Thyroid gland (tissue), 4 donors: ENCODE data around the gene GPANK1.

Source experiments
- POLR2A ChIP-seq, 2 donors: fragments of 450-650 bp; IDR thresholded peaks; one replicate each; pipeline ENCODE4 v1.6.1; 2017; ENCODE audit warnings: antibody characterized with exemption in 2 of 2, mild to moderate bottlenecking in 2 of 2, moderate library complexity in 1 of 2
- TF ChIP-seq, protein P1 (sequence below), 6 experiments: fragments of 200-600 bp in 3 of 6; fragments of 450-650 bp in 3 of 6; sonication (generic) in 3 of 6; IDR thresholded peaks; one replicate each; pipeline ENCODE4 v1.5.1; 2016 to 2019; ENCODE audit warnings: antibody characterized with exemption in 6 of 6, mild to moderate bottlenecking in 2 of 6, inconsistent platforms in 1 of 6, moderate library complexity in 1 of 6

DNA sequence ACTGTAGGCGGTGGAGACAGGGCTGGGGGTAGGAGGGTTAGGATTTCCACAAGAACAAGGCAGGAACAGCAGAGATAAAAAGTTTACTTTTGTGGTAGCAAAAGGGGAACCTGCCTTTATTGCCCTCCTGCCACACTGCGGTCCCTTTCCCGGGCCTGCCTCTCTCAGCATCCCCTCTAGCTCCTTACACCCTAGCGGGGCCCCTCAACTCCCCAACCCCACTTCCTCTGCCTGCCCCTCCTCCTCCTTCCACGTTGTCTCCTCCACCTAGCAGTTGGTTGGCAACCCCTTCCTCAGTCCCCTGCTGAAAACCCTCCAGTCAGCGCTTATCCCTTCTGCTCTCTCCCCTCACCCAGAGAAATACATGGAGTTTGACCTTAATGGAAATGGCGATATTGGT is 49.0 kb downstream of the GPANK1 start:
- TF ChIP-seq, protein P1, sequence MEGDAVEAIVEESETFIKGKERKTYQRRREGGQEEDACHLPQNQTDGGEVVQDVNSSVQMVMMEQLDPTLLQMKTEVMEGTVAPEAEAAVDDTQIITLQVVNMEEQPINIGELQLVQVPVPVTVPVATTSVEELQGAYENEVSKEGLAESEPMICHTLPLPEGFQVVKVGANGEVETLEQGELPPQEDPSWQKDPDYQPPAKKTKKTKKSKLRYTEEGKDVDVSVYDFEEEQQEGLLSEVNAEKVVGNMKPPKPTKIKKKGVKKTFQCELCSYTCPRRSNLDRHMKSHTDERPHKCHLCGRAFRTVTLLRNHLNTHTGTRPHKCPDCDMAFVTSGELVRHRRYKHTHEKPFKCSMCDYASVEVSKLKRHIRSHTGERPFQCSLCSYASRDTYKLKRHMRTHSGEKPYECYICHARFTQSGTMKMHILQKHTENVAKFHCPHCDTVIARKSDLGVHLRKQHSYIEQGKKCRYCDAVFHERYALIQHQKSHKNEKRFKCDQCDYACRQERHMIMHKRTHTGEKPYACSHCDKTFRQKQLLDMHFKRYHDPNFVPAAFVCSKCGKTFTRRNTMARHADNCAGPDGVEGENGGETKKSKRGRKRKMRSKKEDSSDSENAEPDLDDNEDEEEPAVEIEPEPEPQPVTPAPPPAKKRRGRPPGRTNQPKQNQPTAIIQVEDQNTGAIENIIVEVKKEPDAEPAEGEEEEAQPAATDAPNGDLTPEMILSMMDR (IDR thresholded peaks at IDR 0.05), result no peak
- no peak for TF ChIP-seq POLR2A (IDR thresholded peaks at IDR 0.05)
